HG02678 (cell line): ENCODE data around the gene TWF1.
"Not testable (repeated sequence)": the region's sequence is repeated elsewhere in the genome, so short reads cannot be mapped to it uniquely, and the experiment has no call there.

Experiments
- ATAC-seq: cut with Tn5 transposase; IDR thresholded peaks from one replicate; pipeline ENCODE4 v1.9.1; 2021; ENCODE audit warnings: mild to moderate bottlenecking, moderate library complexity; ENCODE audit not compliant: unreplicated experiment

The TWF1 gene

DNA sequence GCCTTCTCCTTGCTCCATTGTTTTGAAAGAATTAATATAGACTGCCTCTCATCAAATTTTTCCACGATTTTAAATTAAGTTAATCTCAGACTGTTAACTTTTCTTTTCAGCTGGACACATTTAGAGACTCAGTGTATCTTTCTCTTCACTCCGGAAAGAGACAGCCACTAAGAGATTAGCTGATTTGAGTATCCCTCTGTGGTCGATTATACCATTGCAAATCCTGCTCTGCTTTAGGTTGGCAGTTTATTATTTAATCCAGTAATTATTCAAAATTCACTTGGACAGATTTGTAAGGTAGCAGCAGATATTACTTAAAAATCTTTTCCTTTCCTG, 588 bp upstream of the TWF1 start:
- ATAC-seq: no peak

DNA sequence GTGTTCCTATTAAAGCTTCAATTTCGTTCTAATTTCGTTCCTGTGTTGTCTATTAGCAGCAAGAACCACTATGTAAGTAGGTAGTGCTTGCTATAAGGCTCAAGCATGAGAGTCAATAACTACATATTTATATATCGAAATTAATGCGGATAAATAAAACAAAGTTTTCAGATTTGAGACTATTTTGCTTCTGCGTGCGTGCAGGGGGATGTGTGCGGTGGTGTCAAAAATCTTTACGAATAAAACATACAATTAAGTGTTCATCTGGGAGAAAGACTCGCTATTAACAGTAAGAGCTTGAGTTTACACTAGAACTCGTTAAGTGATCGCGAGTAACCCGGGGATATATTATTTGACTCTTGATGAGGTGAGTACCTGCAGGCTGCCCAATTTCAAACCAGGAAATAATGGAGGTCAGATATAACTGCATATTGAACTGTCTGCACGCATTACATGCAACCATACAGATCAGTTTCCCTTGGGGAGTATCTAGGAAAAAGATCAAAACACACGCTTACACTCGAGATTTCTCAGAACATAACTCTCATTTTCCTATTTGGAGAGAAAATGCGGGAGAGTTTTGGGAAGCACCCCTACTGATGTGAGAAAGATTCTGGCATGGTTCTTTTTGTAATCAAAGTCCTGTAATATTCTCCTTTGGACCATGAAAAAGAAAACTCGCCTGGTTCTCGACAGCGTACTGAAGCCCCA, 813 bp downstream of the TWF1 start:
- ATAC-seq: no peak

DNA sequence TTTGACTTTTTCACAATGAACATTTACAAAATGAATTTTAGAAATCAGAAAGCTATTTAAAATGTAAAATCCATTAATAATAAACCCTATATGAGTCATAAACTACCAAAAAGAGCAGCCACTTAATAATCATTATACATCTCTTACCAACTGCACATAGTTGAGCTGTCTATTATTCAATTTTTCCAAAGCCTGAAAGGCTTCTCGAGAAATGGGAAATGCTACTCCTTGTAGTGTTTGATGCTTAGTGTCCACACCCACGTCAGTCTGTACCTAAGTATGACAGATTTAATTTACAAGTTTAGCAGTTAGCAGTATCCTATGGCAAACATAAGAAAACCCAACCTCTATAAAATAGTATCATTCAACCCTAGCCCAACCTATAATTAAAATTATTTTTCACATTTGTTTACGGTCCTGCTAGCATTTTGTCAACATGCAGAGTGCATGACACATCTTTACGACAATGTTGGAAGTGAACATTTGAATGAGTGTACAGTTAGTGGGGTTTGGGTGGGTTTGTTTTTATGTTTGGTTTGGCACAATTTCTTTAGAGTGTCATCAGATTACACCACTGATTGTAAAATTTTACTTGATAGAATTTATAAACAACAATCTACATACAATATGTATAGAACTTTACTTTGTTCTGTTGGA, 8.4 kb downstream of the TWF1 start:
- ATAC-seq: no peak

DNA sequence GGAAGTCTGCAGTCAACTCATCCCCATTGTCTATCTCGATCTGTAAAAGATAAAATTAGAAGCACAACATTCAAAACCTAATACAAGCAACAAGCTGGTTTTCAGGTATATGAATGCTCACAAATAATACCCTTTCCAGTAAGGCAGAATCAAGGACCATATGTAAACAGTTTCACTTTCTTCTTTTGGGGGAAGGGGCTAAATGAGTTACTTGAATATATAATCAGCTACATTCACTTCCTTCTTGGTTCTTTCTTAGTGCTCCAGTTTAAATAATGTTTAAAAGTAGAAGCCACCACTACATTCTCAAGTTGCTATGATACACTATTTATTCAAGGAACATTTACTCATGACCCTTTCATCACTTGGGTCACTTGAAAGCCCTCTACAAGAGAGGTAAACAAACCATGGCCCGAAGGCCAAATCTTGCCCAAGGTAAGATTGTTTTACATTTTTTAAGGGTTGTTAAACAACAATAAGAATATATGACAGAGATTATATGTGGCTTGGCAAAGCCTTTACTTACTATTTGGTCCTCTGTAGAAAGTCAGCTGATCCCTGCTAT, 10.3 kb downstream of the TWF1 start:
- no peak for ATAC-seq

DNA sequence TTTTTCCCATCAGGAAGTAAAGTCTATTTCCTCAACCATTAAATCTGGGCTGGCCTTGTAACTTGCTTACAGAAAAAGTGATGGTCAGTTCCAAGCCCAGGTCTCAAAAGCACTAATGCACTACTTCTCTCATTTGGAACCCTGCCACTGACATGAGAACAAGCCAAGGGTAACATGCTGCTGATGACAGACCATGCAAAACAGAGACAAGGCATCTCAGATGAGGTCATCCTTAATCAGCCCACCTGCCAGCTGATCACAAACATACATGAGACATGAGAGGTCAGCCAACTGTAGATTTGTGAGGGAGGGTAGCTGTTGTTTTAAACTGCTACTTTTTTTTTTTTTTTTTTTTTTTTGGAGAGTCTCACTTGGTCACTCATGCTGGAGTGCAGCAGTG, 16.2 kb downstream of the TWF1 start:
- no peak for ATAC-seq

DNA sequence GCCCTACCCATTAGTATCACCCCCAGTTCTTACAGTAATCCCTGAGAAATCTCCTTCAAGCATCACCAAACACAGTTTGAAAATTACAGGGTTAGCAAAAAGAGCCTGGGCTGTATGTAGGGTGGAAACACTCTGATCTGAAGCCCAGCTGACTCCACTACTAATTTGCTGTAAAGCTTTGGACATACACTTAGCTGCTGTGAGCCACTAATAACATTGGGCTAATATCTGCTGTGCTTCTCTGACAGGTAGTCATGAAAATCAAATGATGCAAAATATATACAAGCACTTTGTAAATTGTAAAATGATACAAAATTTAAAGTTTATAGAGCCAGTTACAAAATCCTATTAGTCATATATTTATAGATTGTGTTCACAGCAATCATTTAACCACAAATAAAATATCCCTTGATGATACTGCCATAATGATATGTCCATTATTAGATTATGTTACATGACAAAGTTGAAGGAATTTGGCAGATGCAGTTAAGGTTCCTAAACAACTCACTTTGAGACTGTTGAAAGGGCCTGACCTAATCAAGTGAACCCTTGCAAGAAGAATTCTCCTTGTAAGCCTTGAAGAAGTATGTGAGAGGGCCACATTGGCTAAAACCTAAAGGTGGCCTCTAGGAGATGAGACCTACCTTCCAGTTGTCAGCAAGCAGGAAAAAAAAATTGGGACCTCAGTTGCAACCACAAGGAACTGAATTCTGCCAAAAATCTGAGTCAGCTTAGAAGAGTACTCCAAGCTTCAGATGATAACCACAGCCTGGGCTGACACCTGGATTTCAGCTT, 19.0 kb downstream of the TWF1 start:
- no peak for ATAC-seq

DNA sequence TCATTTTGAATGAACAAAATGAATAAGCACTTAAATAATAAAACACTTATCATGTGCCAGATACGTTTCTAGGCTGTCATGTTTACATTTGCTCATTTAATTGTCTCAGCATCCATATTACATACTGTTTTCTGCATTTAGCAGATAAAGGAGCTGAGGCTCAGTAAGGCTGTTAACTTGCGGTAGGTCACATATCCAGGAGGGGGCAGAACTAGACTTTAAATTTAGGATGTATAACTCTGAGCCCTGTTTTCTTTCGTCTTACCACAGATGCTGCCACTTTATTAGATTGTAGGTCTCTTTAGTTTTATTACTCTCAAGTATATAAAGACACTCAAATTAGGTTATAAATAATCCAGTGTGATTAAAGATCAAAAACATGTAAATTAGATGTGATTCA, 29.6 kb downstream of the TWF1 start:
- ATAC-seq: no peak

DNA sequence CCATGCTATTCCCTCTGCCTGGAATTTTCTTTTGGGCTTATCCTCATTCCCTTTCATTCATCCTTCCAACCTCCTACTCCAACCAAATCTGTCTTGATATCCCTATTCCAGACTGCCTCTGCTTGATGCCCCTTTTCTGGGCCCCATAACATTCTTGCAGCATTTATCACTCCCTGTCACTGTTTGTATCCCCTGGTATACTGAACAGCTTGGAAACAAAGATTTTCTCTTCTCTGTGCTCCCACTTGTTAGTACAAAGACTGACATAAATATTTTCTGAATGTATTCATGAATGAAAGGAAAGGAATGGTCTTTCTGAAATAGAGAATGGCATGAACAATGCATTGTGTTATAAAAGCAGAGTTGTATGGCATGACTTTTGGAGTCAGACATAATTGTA, 39.8 kb downstream of the TWF1 start:
- no peak for ATAC-seq

DNA sequence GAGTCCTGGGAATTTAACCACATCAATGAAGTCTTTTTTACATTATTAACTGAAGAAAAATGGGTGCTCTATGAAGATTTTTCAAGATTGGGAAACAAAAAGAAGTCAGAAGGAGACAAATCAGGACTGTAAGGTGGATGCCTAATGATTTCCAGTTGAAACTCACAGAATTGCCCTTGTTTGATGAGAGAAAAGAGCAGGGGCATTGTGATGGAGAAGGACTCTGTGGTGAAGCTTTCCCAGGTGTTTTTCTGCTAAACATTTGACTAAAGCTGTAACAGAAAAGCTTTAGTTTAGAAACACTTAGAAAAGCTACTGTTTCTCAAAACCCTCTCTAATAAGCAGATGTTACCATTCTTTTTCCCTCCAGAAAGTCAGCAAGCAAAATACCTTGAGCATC, 41.6 kb downstream of the TWF1 start:
- no peak for ATAC-seq

DNA sequence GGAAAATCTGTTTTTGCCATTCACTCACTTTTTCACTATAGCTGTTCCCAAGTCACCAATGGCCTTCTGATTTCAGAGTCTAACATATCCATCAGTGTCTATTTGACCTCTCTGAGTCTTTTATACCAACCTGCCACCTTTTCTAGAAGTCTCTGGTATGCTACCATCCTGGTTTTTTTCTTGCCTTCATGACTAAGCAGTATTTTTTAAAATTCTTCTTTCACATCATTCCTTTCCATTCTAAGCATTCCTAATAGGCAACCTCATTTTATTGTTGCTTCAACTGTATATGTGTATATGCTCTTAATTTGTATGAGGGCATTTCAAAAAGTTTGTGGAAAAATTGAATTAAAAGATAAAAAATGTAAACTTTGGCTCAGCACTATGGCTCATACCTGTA, 42.3 kb downstream of the TWF1 start:
- no peak for ATAC-seq

DNA sequence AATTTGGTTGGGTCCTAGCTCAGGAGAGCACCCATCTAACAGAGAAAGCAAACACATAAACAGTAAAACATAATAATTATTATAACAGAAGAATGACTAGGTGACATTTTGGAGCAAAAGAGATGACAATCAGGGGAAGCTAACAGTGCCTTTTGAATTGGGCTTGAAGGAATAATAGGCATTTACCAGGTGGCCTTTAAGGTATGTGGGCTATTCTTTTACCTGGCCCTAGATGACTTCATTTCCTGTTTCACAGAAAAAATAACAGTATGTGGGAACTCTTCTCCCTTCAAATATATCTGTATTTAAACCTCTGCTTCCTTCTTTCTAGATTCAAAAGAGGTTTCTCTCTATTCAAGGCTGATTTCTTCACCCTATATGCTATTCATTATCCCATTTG, 43.5 kb downstream of the TWF1 start:
- no peak for ATAC-seq

DNA sequence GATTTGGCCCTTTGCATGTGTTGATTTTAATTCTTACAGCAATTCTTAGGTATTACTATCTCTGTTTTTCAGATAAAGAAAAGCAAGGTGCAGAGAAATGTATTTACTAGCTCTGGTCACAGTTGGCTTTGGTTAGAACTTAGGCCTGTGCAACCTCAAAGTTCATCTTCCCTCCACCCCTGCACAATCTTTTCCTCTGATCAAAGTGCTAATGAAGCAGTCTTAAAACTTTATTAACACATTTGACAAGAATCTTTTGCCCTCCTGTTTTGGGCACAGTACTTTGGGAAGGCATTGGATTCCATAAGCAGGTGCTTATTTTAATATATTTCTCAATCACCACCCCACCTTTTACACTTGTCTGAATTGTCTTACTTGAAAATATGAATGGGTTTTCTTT, 44.6 kb downstream of the TWF1 start:
- no peak for ATAC-seq

DNA sequence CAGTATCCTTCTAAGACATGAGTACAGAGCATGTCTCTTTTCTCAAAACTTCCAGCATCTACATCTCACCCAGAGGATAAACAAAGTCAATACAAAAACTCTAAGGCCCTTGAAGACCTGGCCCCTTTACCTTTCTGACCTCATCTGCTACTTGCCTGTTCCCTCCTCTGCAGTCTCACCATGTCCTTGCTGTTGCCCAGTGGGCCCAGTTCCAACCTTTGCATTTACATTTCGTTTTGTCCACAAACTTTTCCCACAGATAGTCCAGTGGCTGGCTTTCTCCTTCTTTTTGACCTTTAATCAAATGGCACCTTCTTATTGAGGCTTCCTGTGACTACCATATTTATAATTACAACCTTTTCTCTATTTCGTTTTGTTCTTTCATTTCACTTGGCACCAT, 45.7 kb downstream of the TWF1 start:
- no peak for ATAC-seq

DNA sequence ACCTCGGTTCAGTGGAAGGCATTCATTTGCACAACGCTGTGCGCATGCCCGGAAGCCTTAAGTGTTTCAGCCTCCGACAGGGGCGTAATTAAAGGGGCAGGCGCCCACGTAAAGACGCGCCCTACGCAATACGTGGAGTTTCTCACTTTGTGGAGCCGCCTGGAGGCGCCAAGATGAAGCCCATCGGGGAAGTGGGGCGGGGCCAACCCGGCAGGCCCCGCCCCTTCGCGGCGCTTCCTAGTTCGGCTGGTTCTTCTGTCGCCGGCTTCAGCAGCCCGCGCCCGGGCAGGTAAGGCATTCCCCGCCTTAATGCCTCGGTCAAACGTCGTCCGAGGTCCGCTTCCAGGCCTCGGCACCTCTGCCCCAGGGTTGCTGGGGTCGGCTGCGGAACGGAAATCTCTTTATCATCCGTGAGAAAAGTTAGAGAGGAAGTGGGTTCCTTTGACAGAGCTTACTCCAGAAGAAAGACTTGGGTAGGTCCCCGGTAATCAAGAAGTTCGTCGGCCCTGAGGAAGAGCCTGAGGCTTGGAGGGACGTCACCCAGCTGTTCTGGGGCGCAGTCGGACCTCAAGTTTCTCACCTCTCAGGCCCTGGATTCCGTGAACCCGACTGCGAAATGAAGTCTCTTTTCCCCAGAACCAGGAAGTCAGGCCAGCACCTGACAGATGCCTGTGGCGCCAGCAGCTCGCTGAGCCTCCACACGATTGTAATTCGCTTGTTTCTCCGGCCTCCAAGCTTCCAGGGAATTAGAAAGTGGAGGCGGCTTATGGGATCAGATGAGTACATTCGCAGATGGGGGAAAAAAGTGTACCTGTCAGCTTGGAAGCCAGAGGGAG, 47.2 kb downstream of the TWF1 start, which contains the start of the genes IRAK4 and PUS7L:
Gene IRAK4, plus strand, starts transcription at position 224 of the 836 bp plus-strand sequence. CDS start 9,161 bp downstream, outside the sequence.
Gene PUS7L, minus strand, starts transcription at position 63 of the 836 bp plus-strand sequence. CDS start 3,545 bp downstream, outside the sequence.
- peak; percentile 97 for ATAC-seq

DNA sequence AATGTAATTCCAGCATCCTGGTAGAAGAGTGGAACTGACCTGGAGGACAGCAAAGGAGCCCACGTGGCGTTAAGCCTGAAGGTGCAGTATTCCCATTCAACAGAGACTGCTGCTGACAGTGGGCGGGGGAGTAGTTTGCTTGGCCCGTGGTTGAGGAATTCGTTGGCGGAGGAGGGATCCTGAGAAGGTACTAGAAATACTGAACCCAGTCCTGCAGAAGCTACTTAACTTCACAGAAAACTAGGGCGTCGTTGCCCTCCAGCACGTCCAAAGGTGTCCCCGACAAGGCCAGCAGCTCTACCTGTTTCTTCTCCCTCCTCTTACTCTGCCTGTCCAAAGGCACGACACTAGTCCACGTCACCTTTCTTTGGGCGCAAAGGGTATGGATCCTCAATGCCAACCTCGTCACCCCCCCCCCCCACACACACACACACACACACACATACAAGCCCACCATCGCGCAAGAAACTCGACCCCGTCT, 47.8 kb downstream of the TWF1 start:
- peak; percentile 4 for ATAC-seq

DNA sequence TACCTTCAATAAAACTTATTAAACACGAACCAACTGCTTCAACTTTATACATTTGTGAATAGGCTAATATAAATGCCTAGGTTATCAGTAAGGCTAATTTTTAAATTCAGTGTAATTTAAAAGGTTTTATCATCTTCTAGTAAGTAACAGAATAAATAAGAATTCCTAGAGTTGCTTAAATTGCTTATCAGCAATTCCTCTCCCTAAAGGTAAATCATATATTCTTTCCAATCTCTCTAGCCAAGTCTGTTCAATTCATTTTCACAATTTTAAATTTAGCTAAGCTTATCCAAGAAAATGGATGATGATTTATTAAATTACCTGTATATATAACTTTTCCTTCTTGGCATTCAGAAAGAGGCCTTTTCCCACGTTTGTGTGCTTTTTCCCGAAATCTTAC, 52.1 kb downstream of the TWF1 start:
- ATAC-seq: no peak

DNA sequence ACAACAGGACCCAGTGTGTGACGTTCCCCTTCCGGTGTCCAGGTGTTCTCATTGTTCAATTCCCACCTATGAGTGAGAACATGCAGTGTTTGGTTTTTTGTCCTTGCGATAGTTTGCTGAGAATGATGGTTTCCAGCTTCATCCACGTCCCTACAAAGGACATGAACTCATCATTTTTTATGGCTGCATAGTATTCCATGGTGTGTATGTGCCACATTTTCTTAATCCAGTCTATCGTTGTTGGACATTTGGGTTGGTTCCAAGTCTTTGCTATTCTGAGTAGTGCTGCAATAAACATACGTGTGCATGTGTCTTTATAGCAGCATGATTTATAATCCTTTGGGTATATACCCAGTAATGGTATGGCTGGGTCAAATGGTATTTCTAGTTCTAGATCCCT, 54.8 kb downstream of the TWF1 start:
- not testable (repeated sequence) for ATAC-seq

DNA sequence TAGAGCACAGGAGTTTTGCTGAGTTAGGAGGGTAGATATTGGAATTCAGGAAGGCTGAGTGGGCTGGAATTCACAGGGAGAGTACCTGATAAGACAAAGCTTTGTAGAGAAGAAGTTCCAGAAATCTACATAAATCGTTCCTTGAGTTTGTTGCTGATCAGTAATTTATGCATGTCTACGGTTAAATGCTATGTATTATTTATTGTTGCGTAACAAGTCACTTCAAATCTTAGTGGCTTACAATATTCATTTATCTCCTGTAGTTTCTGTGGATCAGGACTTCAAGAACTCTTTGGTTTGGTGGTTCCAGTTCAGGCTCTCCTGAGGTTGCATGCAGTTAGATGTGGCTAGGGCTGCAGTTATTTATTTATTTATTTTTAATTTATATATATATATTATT, 55.3 kb downstream of the TWF1 start:
- ATAC-seq: no peak

DNA sequence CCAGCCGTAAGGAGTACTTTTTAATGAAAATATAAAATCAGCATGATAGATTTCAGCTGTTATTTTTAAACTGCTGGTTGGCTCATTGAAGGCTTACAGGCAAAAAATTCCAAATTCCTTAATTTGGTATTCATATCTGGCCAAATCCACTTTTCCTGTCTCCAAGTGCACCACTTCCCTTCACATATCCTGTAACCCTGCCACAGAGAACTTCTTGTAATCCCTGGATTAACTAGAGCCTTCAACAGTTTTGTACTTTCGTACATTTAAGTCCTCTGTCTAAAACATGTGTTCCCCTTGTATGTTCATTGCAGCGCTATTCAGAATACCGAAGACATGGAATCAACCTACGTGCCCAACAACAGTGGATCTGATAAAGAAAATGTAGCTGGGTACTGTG, 57.1 kb downstream of the TWF1 start:
- ATAC-seq: no peak

DNA sequence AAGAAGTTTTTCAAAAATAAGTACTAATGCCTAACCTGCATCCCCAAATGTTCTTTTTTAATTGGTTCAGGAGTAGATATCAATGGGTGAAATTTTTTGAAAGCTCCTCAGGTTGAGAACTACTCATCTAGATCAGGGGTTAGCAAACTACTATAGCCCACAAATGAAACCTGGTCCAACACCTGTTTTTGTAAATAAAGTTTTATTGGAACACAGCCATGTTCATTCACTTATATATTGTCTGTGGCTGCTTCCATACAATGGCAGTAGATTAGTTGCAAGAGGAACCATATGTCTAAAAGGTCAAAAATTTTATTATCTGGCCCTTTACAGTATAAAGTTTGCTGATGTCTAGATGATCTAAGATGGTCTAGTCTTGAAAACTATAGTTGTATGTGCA, 61.3 kb downstream of the TWF1 start:
- ATAC-seq: no peak
